SK-N-SH treated with all-trans-retinoic acid at 6 μM for 48 hours (cell line): Measurements from ENCODE around the gene TRA2A.
"Not testable (repeated sequence)": the region's sequence is repeated elsewhere in the genome, so short reads cannot be mapped to it uniquely, and the experiment has no call there.

Source experiments
- ATAC-seq: fragments of 200-7000 bp; cut with Tn5 transposase; 3 replicates; pipeline ENCODE4 v1.9.1; 2020; ENCODE audit warnings: mild to moderate bottlenecking, moderate library complexity
- ARNTL ChIP-seq: fragments of 450-650 bp; formaldehyde crosslinking; IDR thresholded peaks from 2 replicates; pipeline ENCODE4 v1.5.0; 2020; ENCODE audit warnings: low read depth, mild to moderate bottlenecking, moderate library complexity, borderline replicate concordance
- BACH2 ChIP-seq: fragments of 250-450 bp; sonication (Bioruptor Pico); IDR thresholded peaks from 2 replicates; pipeline ENCODE4 v1.9.0; 2021; ENCODE audit warnings: mild to moderate bottlenecking, borderline replicate concordance
- CREB5 ChIP-seq: fragments of 250-450 bp; sonication (Bioruptor Pico); IDR thresholded peaks from 2 replicates; pipeline ENCODE4 v1.5.1; 2020; ENCODE audit warnings: low read depth, mild to moderate bottlenecking, moderate library complexity
- CSDC2 ChIP-seq: fragments of 250-450 bp; sonication (Bioruptor Pico); IDR thresholded peaks from 2 replicates; pipeline ENCODE4 v1.5.0; 2020; ENCODE audit warnings: mild to moderate bottlenecking, moderate library complexity
- CSRNP3 ChIP-seq: fragments of 250-450 bp; sonication (Bioruptor Pico); IDR thresholded peaks from 2 replicates; pipeline ENCODE4 v1.5.1; 2021; ENCODE audit warnings: mild to moderate bottlenecking, moderate library complexity
- ESRRG ChIP-seq: fragments of 250-450 bp; sonication (Bioruptor Pico); IDR thresholded peaks from 2 replicates; pipeline ENCODE4 v1.6.1; 2021; ENCODE audit warnings: mild to moderate bottlenecking
- GLIS3 ChIP-seq: fragments of 250-450 bp; sonication (Bioruptor Pico); IDR thresholded peaks from 2 replicates; pipeline ENCODE4 v1.5.0; 2020; ENCODE audit warnings: mild to moderate bottlenecking, moderate library complexity
- ISL1 ChIP-seq: fragments of 250-450 bp; sonication (Bioruptor Pico); IDR thresholded peaks from 2 replicates; pipeline ENCODE4 v2.1.2; 2022; ENCODE audit warnings: mild to moderate bottlenecking, moderate library complexity
- OSR1 ChIP-seq: fragments of 250-450 bp; sonication (Bioruptor Pico); IDR thresholded peaks from 2 replicates; pipeline ENCODE4 v1.8.0; 2022; ENCODE audit warnings: moderate library complexity, mild to moderate bottlenecking, inconsistent platforms
- PATZ1 ChIP-seq: fragments of 250-450 bp; sonication (Bioruptor Pico); IDR thresholded peaks from 2 replicates; pipeline ENCODE4 v1.8.0; 2020; ENCODE audit warnings: mild to moderate bottlenecking, moderate library complexity, borderline replicate concordance
- POU6F1 ChIP-seq: fragments of 250-450 bp; sonication (Bioruptor Pico); IDR thresholded peaks from 2 replicates; pipeline ENCODE4 v1.8.0; 2021; ENCODE audit warnings: low read depth, mild to moderate bottlenecking, moderate library complexity, borderline replicate concordance
- PPARA ChIP-seq: fragments of 250-450 bp; sonication (Bioruptor Pico); IDR thresholded peaks from 2 replicates; pipeline ENCODE4 v1.5.0; 2020; ENCODE audit warnings: mild to moderate bottlenecking, borderline replicate concordance
- RARB ChIP-seq: fragments of 250-450 bp; sonication (Bioruptor Pico); IDR thresholded peaks from 2 replicates; pipeline ENCODE4 v1.8.0; 2021; ENCODE audit warnings: mild to moderate bottlenecking, moderate library complexity
- TCF4 ChIP-seq: fragments of 250-450 bp; sonication (Bioruptor Pico); IDR thresholded peaks from 2 replicates; pipeline ENCODE4 v1.8.0; 2021; ENCODE audit warnings: mild to moderate bottlenecking, moderate library complexity, borderline replicate concordance
- TSHZ2 ChIP-seq: fragments of 250-450 bp; sonication (Bioruptor Pico); IDR thresholded peaks from 2 replicates; pipeline ENCODE4 v1.5.0; 2020; ENCODE audit warnings: mild to moderate bottlenecking, moderate library complexity
- ZFP3 ChIP-seq: fragments of 250-450 bp; sonication (Bioruptor Pico); IDR thresholded peaks from 2 replicates; pipeline ENCODE4 v1.5.0; 2020; ENCODE audit warnings: mild to moderate bottlenecking, moderate library complexity
- ZFP30 ChIP-seq: fragments of 450-650 bp; formaldehyde crosslinking; IDR thresholded peaks from 2 replicates; pipeline ENCODE4 v1.5.0; 2022; ENCODE audit warnings: mild to moderate bottlenecking, moderate library complexity
- ZNF565 ChIP-seq: fragments of 450-650 bp; formaldehyde crosslinking; conservative IDR thresholded peaks from 2 replicates; pipeline ENCODE4 v1.5.0; 2020; ENCODE audit warnings: low read depth, mild to moderate bottlenecking, moderate library complexity
- ZNF8 ChIP-seq: fragments of 450-650 bp; formaldehyde crosslinking; IDR thresholded peaks from 2 replicates; pipeline ENCODE4 v1.5.0; 2020; ENCODE audit warnings: mild to moderate bottlenecking, moderate library complexity

The TRA2A gene

GRCh38 chr7:23523486-23524075 is 8.2 kb downstream of the TRA2A start (continued):
- TF ChIP-seq POU6F1 (CRISPR knock-in tag) (no peak), ARNTL (CRISPR knock-in tag) (no peak), PATZ1 (CRISPR knock-in tag) (no peak), ZFP30 (no peak), PPARA (CRISPR knock-in tag) (no peak), ESRRG (no peak), ZNF8 (no peak), RARB (no peak), CSRNP3 (CRISPR knock-in tag) (no peak), CSDC2 (no peak)

GRCh38 chr7:23520582-23520981 is 11.2 kb downstream of the TRA2A start:
- no peak for ATAC-seq
- TF ChIP-seq CSDC2: no peak
- TF ChIP-seq ZNF8: no peak
- TF ChIP-seq ZNF565 (CRISPR knock-in tag): no peak
- TF ChIP-seq RARB: no peak

GRCh38 chr7:23514755-23515154 is 17.0 kb downstream of the TRA2A start:
- TF ChIP-seq PATZ1 (CRISPR knock-in tag) (no peak), BACH2 (no peak), OSR1 (no peak), ARNTL (CRISPR knock-in tag) (no peak), GLIS3 (no peak), ISL1 (CRISPR knock-in tag) (no peak), TSHZ2 (no peak), RARB (no peak), ZFP3 (CRISPR knock-in tag) (no peak), POU6F1 (CRISPR knock-in tag) (no peak), CSRNP3 (CRISPR knock-in tag) (no peak), CREB5 (CRISPR knock-in tag) (no peak), TCF4 (CRISPR knock-in tag) (no peak)

GRCh38 chr7:23513746-23514145 is 18.0 kb downstream of the TRA2A start:
- not testable (repeated sequence) for ATAC-seq

More at GRCh38 chr7:23514755-23515154, 17.0 kb downstream of the TRA2A start:
- ATAC-seq: no peak
